Esophagus mucosa (tissue), 1 donor: ENCODE data around the gene ACYP1. TPM values are rescaled to one million over a fixed set of nuclear protein-coding genes. Genes with fewer than 3 reads are reported as not detected.
"Not testable (repeated sequence)": the region's sequence is repeated elsewhere in the genome, so short reads cannot be mapped to it uniquely, and the experiment has no call there.

ENCODE experiments used
- ATAC-seq: fragments of 200-7000 bp; cut with Tn5 transposase; one replicate; pipeline ENCODE4 v1.9.1; 2020
- total RNA-seq: library from RNA; stranded (reverse); gene quantifications from one replicate; pipeline ENCODE4 v1.2.4, GENCODE V29; 2023
- donor health status: DM: yes; HTN: yes; CAD: no.

Gene ACYP1
- total RNA-seq, 1 donor from 2014 or later = 8.3 TPM

GRCh38 chr14:75068294-75069120, 4.7 kb upstream of the ACYP1 start:
- no peak for ATAC-seq

- not testable (repeated sequence) for ATAC-seq
These were observed 3.9 kb upstream of the ACYP1 start for GRCh38 chr14:75067765-75068164.

- no peak for ATAC-seq
These were observed 3.4 kb upstream of the ACYP1 start for GRCh38 chr14:75067212-75067611.

- no peak for ATAC-seq
These were observed 2.9 kb upstream of the ACYP1 start for GRCh38 chr14:75066691-75067090.

- ATAC-seq = no peak
These were observed 362 bp upstream of the ACYP1 start for GRCh38 chr14:75064205-75064567.

GRCh38 chr14:75063013-75063412, 811 bp downstream of the ACYP1 start:
- ATAC-seq = no peak

- ATAC-seq = no peak
These were observed 3.4 kb downstream of the ACYP1 start for GRCh38 chr14:75060420-75060819.

- ATAC-seq = no peak
These were observed 4.2 kb downstream of the ACYP1 start for GRCh38 chr14:75059642-75060041.

GRCh38 chr14:75054421-75054820, 9.4 kb downstream of the ACYP1 start:
- no peak for ATAC-seq

- ATAC-seq = no peak
These were observed 10.2 kb downstream of the ACYP1 start for GRCh38 chr14:75053396-75054291.

GRCh38 chr14:75051556-75051899, 12.3 kb downstream of the ACYP1 start:
- ATAC-seq = no peak

- peak; percentile 91 for ATAC-seq
These were observed 12.8 kb downstream of the ACYP1 start, which contains the start of gene MLH3 for GRCh38 chr14:75050852-75051555. MLH3 (minus strand) TSS chr14:75051467; CDS start chr14:75049655, 1,812 bp downstream.

GRCh38 chr14:75049731-75050201, 14.1 kb downstream of the ACYP1 start:
- no peak for ATAC-seq

- ATAC-seq = no peak
These were observed 14.7 kb downstream of the ACYP1 start for GRCh38 chr14:75049136-75049535.

GRCh38 chr14:75048101-75048500, 15.7 kb downstream of the ACYP1 start:
- no peak for ATAC-seq

- no peak for ATAC-seq
These were observed 16.3 kb downstream of the ACYP1 start for GRCh38 chr14:75047506-75047905.

- ATAC-seq = no peak
These were observed 16.9 kb downstream of the ACYP1 start for GRCh38 chr14:75046899-75047298.

- no peak for ATAC-seq
These were observed 17.5 kb downstream of the ACYP1 start for GRCh38 chr14:75046275-75046674.

- no peak for ATAC-seq
These were observed 19.1 kb downstream of the ACYP1 start for GRCh38 chr14:75044752-75045151.

- no peak for ATAC-seq
These were observed 19.5 kb downstream of the ACYP1 start for GRCh38 chr14:75044322-75044721.

- no peak for ATAC-seq
These were observed 21.8 kb downstream of the ACYP1 start for GRCh38 chr14:75042035-75042434.

- ATAC-seq = no peak
These were observed 22.2 kb downstream of the ACYP1 start for GRCh38 chr14:75041613-75042012.

- no peak for ATAC-seq
These were observed 22.9 kb downstream of the ACYP1 start for GRCh38 chr14:75040959-75041358.
